GM19397 (cell line): ENCODE data around the gene TMEM74B.
"Not testable (repeated sequence)": the region's sequence is repeated elsewhere in the genome, so short reads cannot be mapped to it uniquely, and the experiment has no call there.

Experiments used
- ATAC-seq: cut with Tn5 transposase; IDR thresholded peaks from one replicate; pipeline ENCODE4 v1.9.1; 2021; ENCODE audit warnings: mild to moderate bottlenecking, moderate library complexity; ENCODE audit not compliant: unreplicated experiment

TMEM74B gene

GRCh38 chr20:1184638-1185315 is at the start of gene TMEM74B:
Gene TMEM74B, minus strand, starts transcription at chr20:1184981. Its CDS starts 1,180 bp downstream, at chr20:1183801.
- ATAC-seq = no peak

GRCh38 chr20:1232286-1233111 is 47.7 kb upstream of the TMEM74B start:
- no peak for ATAC-seq

- no peak for ATAC-seq
These were observed 44.8 kb upstream of the TMEM74B start for GRCh38 chr20:1229541-1229940.

GRCh38 chr20:1225783-1226654 is 41.2 kb upstream of the TMEM74B start, which contains the start of gene RAD21L1:
Gene RAD21L1, plus strand, starts transcription at chr20:1226044. Its CDS starts 2,410 bp downstream, at chr20:1228454.
- ATAC-seq = peak; percentile 60

GRCh38 chr20:1225263-1225782 is 40.5 kb upstream of the TMEM74B start:
- ATAC-seq = peak; percentile 32

GRCh38 chr20:1224205-1224890 is 39.6 kb upstream of the TMEM74B start:
- ATAC-seq = no peak

GRCh38 chr20:1222750-1223149 is 38.0 kb upstream of the TMEM74B start:
- ATAC-seq = not testable (repeated sequence)

- ATAC-seq = not testable (repeated sequence)
These were observed 32.0 kb upstream of the TMEM74B start for GRCh38 chr20:1216527-1217427.

GRCh38 chr20:1215386-1216170 is 30.8 kb upstream of the TMEM74B start:
- no peak for ATAC-seq

- no peak for ATAC-seq
These were observed 30.1 kb upstream of the TMEM74B start for GRCh38 chr20:1214838-1215261.

GRCh38 chr20:1212607-1213396 is 28.0 kb upstream of the TMEM74B start:
- ATAC-seq = no peak

- no peak for ATAC-seq
These were observed 27.2 kb upstream of the TMEM74B start for GRCh38 chr20:1212023-1212422.

- ATAC-seq = no peak
These were observed 25.7 kb upstream of the TMEM74B start for GRCh38 chr20:1210501-1210900.

GRCh38 chr20:1209447-1210387 is 24.9 kb upstream of the TMEM74B start:
- no peak for ATAC-seq

- ATAC-seq = no peak
These were observed 22.6 kb upstream of the TMEM74B start for GRCh38 chr20:1207293-1207878.
